GM12878 (cell line): ENCODE measurements around the gene UBASH3A. TPM values are rescaled to one million over a fixed set of nuclear protein-coding genes. Genes with fewer than 3 reads are reported as not detected.
A peak's percentile ranks its signal among the peaks of the same experiment; 100 is the strongest.

Experiments
- BACH1 ChIP-seq: fragments of 450-650 bp; IDR thresholded peaks from 2 replicates; pipeline ENCODE4 v1.6.1; 2017; ENCODE audit warnings: mild to moderate bottlenecking, borderline replicate concordance
- E4F1 ChIP-seq: fragments of 450-650 bp; IDR thresholded peaks from 2 replicates; pipeline ENCODE4 v1.6.1; 2018; ENCODE audit warnings: borderline replicate concordance, mild to moderate bottlenecking; ENCODE audit not compliant: partially characterized antibody
- EZH2 ChIP-seq: IDR thresholded peaks from 2 replicates; pipeline ENCODE4 v1.6.1; 2012; ENCODE audit warnings: low read depth, mild to moderate bottlenecking, control low read depth, inconsistent platforms, low read length, borderline replicate concordance; ENCODE audit not compliant: control insufficient read depth
- KAT2A ChIP-seq: conservative IDR thresholded peaks from 2 replicates; pipeline ENCODE4 v1.6.1; 2011; ENCODE audit warnings: low read depth, low read length; ENCODE audit not compliant: control insufficient read depth
- MEF2B ChIP-seq: fragments of 450-650 bp; IDR thresholded peaks from 2 replicates; pipeline ENCODE4 v1.6.1; 2018; ENCODE audit warnings: mild to moderate bottlenecking, moderate library complexity; ENCODE audit not compliant: partially characterized antibody, poor library complexity, severe bottlenecking
- NBN ChIP-seq: fragments of 450-650 bp; IDR thresholded peaks from 2 replicates; pipeline ENCODE4 v1.6.1; 2016
- TCF12 ChIP-seq: IDR thresholded peaks from 2 replicates; pipeline ENCODE4 v1.6.1; 2011; ENCODE audit warnings: low read depth, mild to moderate bottlenecking, low read length
- ZNF274 ChIP-seq: IDR thresholded peaks from one replicate; pipeline ENCODE4 v1.8.0; 2011; ENCODE audit not compliant: insufficient read length, insufficient read depth
- polyA plus RNA-seq, 11 experiments: library from polyadenylated mRNA; depleted of rRNA in 4 of 11; unstranded in 6 of 11; stranded (reverse) in 5 of 11; fragments of >200 nt; fragmentation: Nextera tagmentation in 4 of 11; fragmentation: Illumina TruSeq in 1 of 11; extraction: Ambion mirVana in 4 of 11; extraction: Trizol in 1 of 11; gene quantifications; 1 replicate in 1 of 11; 2 replicates in 10 of 11; pipeline versions ENCODE4 v1.2.1 to v1.2.3, GENCODE V29; 2011 to 2016; ENCODE audit warnings: inconsistent platforms in 2 of 11, missing spikeins in 2 of 11, low read depth in 1 of 11
- total RNA-seq, 4 experiments: library from RNA; depleted of rRNA in 3 of 4; stranded (reverse); fragments of >200 nt in 3 of 4; fragmentation: Illumina TruSeq in 1 of 4; extraction: Trizol in 1 of 4; gene quantifications; 2 replicates each; pipeline versions ENCODE4 v1.2.1 to v1.2.3, GENCODE V29; 2013 to 2021
- TF ChIP-seq, protein P1 (sequence below): IDR thresholded peaks from 2 replicates; pipeline ENCODE4 v1.6.1; 2012; ENCODE audit warnings: low read depth, low read length, improper control_type of control experiment
- TF ChIP-seq, protein P2 (sequence below): fragments of 450-650 bp; IDR thresholded peaks from 2 replicates; pipeline ENCODE4 v1.6.1; 2017; ENCODE audit warnings: mild to moderate bottlenecking, moderate library complexity

UBASH3A gene
- total and polyA plus RNA-seq, 10 of the 15 experiments (the other 5 are each of a cell fraction or from before 2014, with no cell fraction given): 0.04 to 0.39 (median 0.23) TPM; not detected in 1

- TF ChIP-seq, protein P1, sequence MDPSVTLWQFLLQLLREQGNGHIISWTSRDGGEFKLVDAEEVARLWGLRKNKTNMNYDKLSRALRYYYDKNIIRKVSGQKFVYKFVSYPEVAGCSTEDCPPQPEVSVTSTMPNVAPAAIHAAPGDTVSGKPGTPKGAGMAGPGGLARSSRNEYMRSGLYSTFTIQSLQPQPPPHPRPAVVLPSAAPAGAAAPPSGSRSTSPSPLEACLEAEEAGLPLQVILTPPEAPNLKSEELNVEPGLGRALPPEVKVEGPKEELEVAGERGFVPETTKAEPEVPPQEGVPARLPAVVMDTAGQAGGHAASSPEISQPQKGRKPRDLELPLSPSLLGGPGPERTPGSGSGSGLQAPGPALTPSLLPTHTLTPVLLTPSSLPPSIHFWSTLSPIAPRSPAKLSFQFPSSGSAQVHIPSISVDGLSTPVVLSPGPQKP: no peak
- TF ChIP-seq, protein P2, sequence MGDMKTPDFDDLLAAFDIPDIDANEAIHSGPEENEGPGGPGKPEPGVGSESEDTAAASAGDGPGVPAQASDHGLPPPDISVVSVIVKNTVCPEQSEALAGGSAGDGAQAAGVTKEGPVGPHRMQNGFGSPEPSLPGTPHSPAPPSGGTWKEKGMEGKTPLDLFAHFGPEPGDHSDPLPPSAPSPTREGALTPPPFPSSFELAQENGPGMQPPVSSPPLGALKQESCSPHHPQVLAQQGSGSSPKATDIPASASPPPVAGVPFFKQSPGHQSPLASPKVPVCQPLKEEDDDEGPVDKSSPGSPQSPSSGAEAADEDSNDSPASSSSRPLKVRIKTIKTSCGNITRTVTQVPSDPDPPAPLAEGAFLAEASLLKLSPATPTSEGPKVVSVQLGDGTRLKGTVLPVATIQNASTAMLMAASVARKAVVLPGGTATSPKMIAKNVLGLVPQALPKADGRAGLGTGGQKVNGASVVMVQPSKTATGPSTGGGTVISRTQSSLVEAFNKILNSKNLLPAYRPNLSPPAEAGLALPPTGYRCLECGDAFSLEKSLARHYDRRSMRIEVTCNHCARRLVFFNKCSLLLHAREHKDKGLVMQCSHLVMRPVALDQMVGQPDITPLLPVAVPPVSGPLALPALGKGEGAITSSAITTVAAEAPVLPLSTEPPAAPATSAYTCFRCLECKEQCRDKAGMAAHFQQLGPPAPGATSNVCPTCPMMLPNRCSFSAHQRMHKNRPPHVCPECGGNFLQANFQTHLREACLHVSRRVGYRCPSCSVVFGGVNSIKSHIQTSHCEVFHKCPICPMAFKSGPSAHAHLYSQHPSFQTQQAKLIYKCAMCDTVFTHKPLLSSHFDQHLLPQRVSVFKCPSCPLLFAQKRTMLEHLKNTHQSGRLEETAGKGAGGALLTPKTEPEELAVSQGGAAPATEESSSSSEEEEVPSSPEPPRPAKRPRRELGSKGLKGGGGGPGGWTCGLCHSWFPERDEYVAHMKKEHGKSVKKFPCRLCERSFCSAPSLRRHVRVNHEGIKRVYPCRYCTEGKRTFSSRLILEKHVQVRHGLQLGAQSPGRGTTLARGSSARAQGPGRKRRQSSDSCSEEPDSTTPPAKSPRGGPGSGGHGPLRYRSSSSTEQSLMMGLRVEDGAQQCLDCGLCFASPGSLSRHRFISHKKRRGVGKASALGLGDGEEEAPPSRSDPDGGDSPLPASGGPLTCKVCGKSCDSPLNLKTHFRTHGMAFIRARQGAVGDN: peak; percentile 97
- TF ChIP-seq MEF2B (peak; percentile 95), KAT2A (no peak), EZH2 (no peak), TCF12 (peak; percentile 87), NBN (peak; percentile 99), BACH1 (peak; percentile 70), E4F1 (no peak), ZNF274 (no peak)
These were observed 11.4 kb downstream of the UBASH3A start (continued) for GRCh38 chr21:42414928-42415769.
